GM20000 (cell line): ENCODE measurements around the gene ATP5F1D.

Experiments used
- DNase-seq: peaks from one replicate; pipeline ENCODE4 v3.0.0; 2012; ENCODE audit warnings: low spot score
- CTCF ChIP-seq: IDR thresholded peaks from 2 replicates; pipeline ENCODE4 v1.5.1; 2012; ENCODE audit warnings: mild to moderate bottlenecking, control low read depth; ENCODE audit errors: extremely low read depth, missing control alignments

Gene ATP5F1D

GRCh38 chr19:1248139-1248785, 6.7 kb downstream of the ATP5F1D start, which contains the start of gene MIDN:
Gene MIDN, plus strand, starts transcription at chr19:1248583. Its CDS starts 1,714 bp downstream, at chr19:1250297.
- peak; percentile 90 for DNase-seq

GRCh38 chr19:1248786-1249297, 7.3 kb downstream of the ATP5F1D start:
- peak; percentile 73 for TF ChIP-seq CTCF
- DNase-seq: peak; percentile 87

More at GRCh38 chr19:1248139-1248785, 6.7 kb downstream of the ATP5F1D start, which contains the start of gene MIDN:
- peak; percentile 44 for TF ChIP-seq CTCF

- peak; percentile 98 for DNase-seq
- no peak for TF ChIP-seq CTCF
Measured at GRCh38 chr19:1249298-1249989, 7.9 kb downstream of the ATP5F1D start.

- TF ChIP-seq CTCF: no peak
- no peak for DNase-seq
Measured at GRCh38 chr19:1249990-1250436, 8.5 kb downstream of the ATP5F1D start.

- DNase-seq: peak; percentile 78
Measured at GRCh38 chr19:1250437-1251260, 9.1 kb downstream of the ATP5F1D start.

More at GRCh38 chr19:1250437-1251260, 9.1 kb downstream of the ATP5F1D start:
- TF ChIP-seq CTCF: no peak
